GM12878 (cell line): ENCODE measurements around the gene HSPB6. TPM values are rescaled to one million over a fixed set of nuclear protein-coding genes. Genes with fewer than 3 reads are reported as not detected.

Experiments
- BCL11A ChIP-seq: IDR thresholded peaks from 2 replicates; pipeline ENCODE4 v1.6.1; 2011; ENCODE audit warnings: low read depth, low read length
- GABPA ChIP-seq: IDR thresholded peaks from 2 replicates; pipeline ENCODE4 v1.6.1; 2014; ENCODE audit warnings: antibody characterized with exemption, low read depth, mild to moderate bottlenecking, inconsistent platforms
- NBN ChIP-seq: fragments of 450-650 bp; IDR thresholded peaks from 2 replicates; pipeline ENCODE4 v1.6.1; 2016
- NR2F1 ChIP-seq: fragments of 450-650 bp; conservative IDR thresholded peaks from 2 replicates; pipeline ENCODE4 v1.6.1; 2017; ENCODE audit warnings: mild to moderate bottlenecking
- POLR2AphosphoS2 ChIP-seq: IDR thresholded peaks from 2 replicates; pipeline ENCODE4 v1.6.1; 2011; ENCODE audit warnings: low read depth, mild to moderate bottlenecking, low read length, improper control_type of control experiment, moderate library complexity
- SIN3A ChIP-seq: IDR thresholded peaks from 2 replicates; pipeline ENCODE4 v1.6.1; 2012; ENCODE audit warnings: low read depth, low read length, improper control_type of control experiment
- SPI1 ChIP-seq: IDR thresholded peaks from 2 replicates; pipeline ENCODE4 v1.6.1; 2011; ENCODE audit warnings: low read depth, mild to moderate bottlenecking, low read length, moderate library complexity, borderline replicate concordance; ENCODE audit not compliant: insufficient read depth
- SRF ChIP-seq, 2 experiments: IDR thresholded peaks; 2 replicates each; pipeline ENCODE4 v1.6.1; 2011; ENCODE audit warnings: low read depth in 2 of 2, low read length in 2 of 2, mild to moderate bottlenecking in 1 of 2, moderate library complexity in 1 of 2
- TCF7 ChIP-seq: IDR thresholded peaks from 2 replicates; pipeline ENCODE4 v1.6.1; 2014; ENCODE audit warnings: antibody characterized with exemption, borderline replicate concordance
- ZNF207 ChIP-seq: fragments of 450-650 bp; IDR thresholded peaks from 2 replicates; pipeline ENCODE4 v1.6.1; 2014; ENCODE audit warnings: antibody characterized with exemption, mild to moderate bottlenecking, borderline replicate concordance
- ZNF217 ChIP-seq: fragments of 450-650 bp; IDR thresholded peaks from 2 replicates; pipeline ENCODE4 v1.6.1; 2017; ENCODE audit warnings: antibody characterized with exemption, mild to moderate bottlenecking
- ZZZ3 ChIP-seq: IDR thresholded peaks from 2 replicates; pipeline ENCODE4 v1.6.1; 2011; ENCODE audit warnings: low read depth; ENCODE audit not compliant: control insufficient read depth, insufficient read length
- polyA plus RNA-seq, 11 experiments: library from polyadenylated mRNA; depleted of rRNA in 4 of 11; unstranded in 6 of 11; stranded (reverse) in 5 of 11; fragments of >200 nt; fragmentation: Nextera tagmentation in 4 of 11; fragmentation: Illumina TruSeq in 1 of 11; extraction: Ambion mirVana in 4 of 11; extraction: Trizol in 1 of 11; gene quantifications; 1 replicate in 1 of 11; 2 replicates in 10 of 11; pipeline versions ENCODE4 v1.2.1 to v1.2.3, GENCODE V29; 2011 to 2016; ENCODE audit warnings: inconsistent platforms in 2 of 11, missing spikeins in 2 of 11, low read depth in 1 of 11
- total RNA-seq, 4 experiments: library from RNA; depleted of rRNA in 3 of 4; stranded (reverse); fragments of >200 nt in 3 of 4; fragmentation: Illumina TruSeq in 1 of 4; extraction: Trizol in 1 of 4; gene quantifications; 2 replicates each; pipeline versions ENCODE4 v1.2.1 to v1.2.3, GENCODE V29; 2013 to 2021
- TF ChIP-seq, protein P1 (sequence below): fragments of 450-650 bp; IDR thresholded peaks from 2 replicates; pipeline ENCODE4 v1.6.1; 2016; ENCODE audit warnings: mild to moderate bottlenecking
- TF ChIP-seq, protein P2 (sequence below): IDR thresholded peaks from 2 replicates; pipeline ENCODE4 v1.6.1; 2011; ENCODE audit warnings: mild to moderate bottlenecking, low read depth, low read length, moderate library complexity; ENCODE audit not compliant: insufficient replicate concordance
- TF ChIP-seq, protein P3 (sequence below): IDR thresholded peaks from 2 replicates; pipeline ENCODE4 v1.6.1; 2011; ENCODE audit warnings: low read depth, mild to moderate bottlenecking, low read length, moderate library complexity, borderline replicate concordance; ENCODE audit errors: extremely low read depth
- TF ChIP-seq, protein P4 (sequence below): IDR thresholded peaks from 2 replicates; pipeline ENCODE4 v1.6.1; 2012; ENCODE audit warnings: mild to moderate bottlenecking, low read depth, low read length
- TF ChIP-seq, protein P5 (sequence below): IDR thresholded peaks from 2 replicates; pipeline ENCODE4 v1.6.1; 2011; ENCODE audit warnings: borderline replicate concordance, low read depth, mild to moderate bottlenecking, moderate library complexity, low read length; ENCODE audit not compliant: insufficient read depth, poor library complexity, severe bottlenecking
- TF ChIP-seq, protein P6 (sequence below): fragments of 450-650 bp; formaldehyde crosslinking; IDR thresholded peaks from 2 replicates; pipeline ENCODE4 v1.4.0; 2022; ENCODE audit warnings: mild to moderate bottlenecking, moderate library complexity

The HSPB6 gene
- total and polyA plus RNA-seq, 10 of the 15 experiments (the other 5 are each of a cell fraction or from before 2014, with no cell fraction given): 0.09 to 1.6 (median 0.36) TPM; not detected in 4

DNA sequence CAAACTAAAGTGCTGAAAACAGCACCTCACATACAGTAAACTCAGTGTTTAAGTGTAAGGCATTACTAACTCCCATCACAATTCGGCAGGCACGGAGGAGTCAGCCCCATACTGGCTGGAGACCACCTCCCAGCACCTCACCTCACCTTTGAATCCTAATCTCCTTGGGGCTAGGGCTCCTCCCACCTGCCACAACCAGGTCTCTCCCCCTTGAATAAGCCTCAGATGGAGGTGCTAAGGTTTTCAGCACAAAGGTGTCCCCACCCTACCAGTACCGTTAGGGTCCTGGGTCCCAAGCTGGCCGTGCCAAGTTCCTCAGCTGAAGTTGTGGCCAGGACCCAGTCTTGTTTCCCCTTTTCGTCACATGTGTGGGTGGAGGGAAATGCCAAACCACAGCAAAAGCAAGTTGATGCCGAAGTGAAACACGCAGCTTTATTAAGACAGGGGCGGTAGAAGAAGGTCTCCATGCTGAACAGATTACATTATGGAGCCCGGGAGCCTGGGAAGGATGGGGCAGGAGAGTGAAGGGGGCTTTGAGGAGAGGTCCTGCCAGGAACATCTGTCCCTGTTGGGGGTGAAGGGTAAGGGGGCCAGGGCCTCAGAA lies 14.6 kb downstream of the HSPB6 start, which contains the start of gene IGFLR1 (continued):
- TF ChIP-seq, protein P1, sequence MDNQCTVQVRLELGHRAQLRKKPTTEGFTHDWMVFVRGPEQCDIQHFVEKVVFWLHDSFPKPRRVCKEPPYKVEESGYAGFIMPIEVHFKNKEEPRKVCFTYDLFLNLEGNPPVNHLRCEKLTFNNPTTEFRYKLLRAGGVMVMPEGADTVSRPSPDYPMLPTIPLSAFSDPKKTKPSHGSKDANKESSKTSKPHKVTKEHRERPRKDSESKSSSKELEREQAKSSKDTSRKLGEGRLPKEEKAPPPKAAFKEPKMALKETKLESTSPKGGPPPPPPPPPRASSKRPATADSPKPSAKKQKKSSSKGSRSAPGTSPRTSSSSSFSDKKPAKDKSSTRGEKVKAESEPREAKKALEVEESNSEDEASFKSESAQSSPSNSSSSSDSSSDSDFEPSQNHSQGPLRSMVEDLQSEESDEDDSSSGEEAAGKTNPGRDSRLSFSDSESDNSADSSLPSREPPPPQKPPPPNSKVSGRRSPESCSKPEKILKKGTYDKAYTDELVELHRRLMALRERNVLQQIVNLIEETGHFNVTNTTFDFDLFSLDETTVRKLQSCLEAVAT: peak; percentile 78
- TF ChIP-seq ZZZ3 (no peak), SIN3A (peak; percentile 78; the same call in 1 of the 2 replicates), ZNF207 (0 out of 2 replicates have a peak, but pooled peaks have one; percentile 18), NBN (peak; percentile 86; the same call in 1 of the 2 replicates), ZNF217 (no peak), SPI1 (peak; percentile 77), GABPA (no peak), BCL11A (peak; percentile 91), TCF7 (no peak), SRF (IDR thresholded peaks at IDR 0.05; ENCODE audit: low read depth in 2 of 2, low read length in 2 of 2) (no peak), NR2F1 (no peak; the same call in 1 of the 2 replicates), POLR2AphosphoS2 (no peak; the same call in 1 of the 2 replicates)
- TF ChIP-seq, protein P2, sequence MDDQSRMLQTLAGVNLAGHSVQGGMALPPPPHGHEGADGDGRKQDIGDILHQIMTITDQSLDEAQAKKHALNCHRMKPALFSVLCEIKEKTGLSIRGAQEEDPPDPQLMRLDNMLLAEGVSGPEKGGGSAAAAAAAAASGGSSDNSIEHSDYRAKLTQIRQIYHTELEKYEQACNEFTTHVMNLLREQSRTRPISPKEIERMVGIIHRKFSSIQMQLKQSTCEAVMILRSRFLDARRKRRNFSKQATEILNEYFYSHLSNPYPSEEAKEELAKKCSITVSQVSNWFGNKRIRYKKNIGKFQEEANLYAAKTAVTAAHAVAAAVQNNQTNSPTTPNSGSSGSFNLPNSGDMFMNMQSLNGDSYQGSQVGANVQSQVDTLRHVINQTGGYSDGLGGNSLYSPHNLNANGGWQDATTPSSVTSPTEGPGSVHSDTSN: peak; percentile 9
- TF ChIP-seq, protein P3, sequence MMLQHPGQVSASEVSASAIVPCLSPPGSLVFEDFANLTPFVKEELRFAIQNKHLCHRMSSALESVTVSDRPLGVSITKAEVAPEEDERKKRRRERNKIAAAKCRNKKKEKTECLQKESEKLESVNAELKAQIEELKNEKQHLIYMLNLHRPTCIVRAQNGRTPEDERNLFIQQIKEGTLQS: no peak
- TF ChIP-seq, protein P4, sequence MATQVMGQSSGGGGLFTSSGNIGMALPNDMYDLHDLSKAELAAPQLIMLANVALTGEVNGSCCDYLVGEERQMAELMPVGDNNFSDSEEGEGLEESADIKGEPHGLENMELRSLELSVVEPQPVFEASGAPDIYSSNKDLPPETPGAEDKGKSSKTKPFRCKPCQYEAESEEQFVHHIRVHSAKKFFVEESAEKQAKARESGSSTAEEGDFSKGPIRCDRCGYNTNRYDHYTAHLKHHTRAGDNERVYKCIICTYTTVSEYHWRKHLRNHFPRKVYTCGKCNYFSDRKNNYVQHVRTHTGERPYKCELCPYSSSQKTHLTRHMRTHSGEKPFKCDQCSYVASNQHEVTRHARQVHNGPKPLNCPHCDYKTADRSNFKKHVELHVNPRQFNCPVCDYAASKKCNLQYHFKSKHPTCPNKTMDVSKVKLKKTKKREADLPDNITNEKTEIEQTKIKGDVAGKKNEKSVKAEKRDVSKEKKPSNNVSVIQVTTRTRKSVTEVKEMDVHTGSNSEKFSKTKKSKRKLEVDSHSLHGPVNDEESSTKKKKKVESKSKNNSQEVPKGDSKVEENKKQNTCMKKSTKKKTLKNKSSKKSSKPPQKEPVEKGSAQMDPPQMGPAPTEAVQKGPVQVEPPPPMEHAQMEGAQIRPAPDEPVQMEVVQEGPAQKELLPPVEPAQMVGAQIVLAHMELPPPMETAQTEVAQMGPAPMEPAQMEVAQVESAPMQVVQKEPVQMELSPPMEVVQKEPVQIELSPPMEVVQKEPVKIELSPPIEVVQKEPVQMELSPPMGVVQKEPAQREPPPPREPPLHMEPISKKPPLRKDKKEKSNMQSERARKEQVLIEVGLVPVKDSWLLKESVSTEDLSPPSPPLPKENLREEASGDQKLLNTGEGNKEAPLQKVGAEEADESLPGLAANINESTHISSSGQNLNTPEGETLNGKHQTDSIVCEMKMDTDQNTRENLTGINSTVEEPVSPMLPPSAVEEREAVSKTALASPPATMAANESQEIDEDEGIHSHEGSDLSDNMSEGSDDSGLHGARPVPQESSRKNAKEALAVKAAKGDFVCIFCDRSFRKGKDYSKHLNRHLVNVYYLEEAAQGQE: no peak
- TF ChIP-seq, protein P5, sequence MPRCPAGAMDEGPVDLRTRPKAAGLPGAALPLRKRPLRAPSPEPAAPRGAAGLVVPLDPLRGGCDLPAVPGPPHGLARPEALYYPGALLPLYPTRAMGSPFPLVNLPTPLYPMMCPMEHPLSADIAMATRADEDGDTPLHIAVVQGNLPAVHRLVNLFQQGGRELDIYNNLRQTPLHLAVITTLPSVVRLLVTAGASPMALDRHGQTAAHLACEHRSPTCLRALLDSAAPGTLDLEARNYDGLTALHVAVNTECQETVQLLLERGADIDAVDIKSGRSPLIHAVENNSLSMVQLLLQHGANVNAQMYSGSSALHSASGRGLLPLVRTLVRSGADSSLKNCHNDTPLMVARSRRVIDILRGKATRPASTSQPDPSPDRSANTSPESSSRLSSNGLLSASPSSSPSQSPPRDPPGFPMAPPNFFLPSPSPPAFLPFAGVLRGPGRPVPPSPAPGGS: peak; percentile 40
- TF ChIP-seq, protein P6, sequence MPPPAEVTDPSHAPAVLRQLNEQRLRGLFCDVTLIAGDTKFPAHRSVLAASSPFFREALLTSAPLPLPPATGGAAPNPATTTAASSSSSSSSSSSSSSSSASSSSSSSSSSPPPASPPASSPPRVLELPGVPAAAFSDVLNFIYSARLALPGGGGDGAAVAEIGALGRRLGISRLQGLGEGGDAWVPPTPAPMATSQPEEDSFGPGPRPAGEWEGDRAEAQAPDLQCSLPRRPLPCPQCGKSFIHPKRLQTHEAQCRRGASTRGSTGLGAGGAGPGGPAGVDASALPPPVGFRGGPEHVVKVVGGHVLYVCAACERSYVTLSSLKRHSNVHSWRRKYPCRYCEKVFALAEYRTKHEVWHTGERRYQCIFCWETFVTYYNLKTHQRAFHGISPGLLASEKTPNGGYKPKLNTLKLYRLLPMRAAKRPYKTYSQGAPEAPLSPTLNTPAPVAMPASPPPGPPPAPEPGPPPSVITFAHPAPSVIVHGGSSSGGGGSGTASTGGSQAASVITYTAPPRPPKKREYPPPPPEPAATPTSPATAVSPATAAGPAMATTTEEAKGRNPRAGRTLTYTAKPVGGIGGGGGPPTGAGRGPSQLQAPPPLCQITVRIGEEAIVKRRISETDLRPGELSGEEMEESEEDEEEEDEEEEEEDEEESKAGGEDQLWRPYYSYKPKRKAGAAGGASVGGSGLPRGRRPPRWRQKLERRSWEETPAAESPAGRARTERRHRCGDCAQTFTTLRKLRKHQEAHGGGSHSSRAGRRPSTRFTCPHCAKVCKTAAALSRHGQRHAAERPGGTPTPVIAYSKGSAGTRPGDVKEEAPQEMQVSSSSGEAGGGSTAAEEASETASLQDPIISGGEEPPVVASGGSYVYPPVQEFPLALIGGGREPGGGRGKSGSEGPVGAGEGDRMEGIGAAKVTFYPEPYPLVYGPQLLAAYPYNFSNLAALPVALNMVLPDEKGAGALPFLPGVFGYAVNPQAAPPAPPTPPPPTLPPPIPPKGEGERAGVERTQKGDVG (CRISPR knock-in tag): no peak
